Stimulated activated CD4-positive, alpha-beta T cell treated with anti-CD3 and anti-CD28 coated beads, Interleukin-12 subunit alpha, Interleukin-12 subunit beta, amount 100 ng/mL, for 24 hours (primary cell): ENCODE measurements around the gene RFTN1.

Experiments used
- DNase-seq, 2 experiments: peaks; one replicate each; pipeline ENCODE4 v3.0.0-alpha.2; 2020; ENCODE audit warnings: low read depth in 2 of 2

The RFTN1 gene

DNA sequence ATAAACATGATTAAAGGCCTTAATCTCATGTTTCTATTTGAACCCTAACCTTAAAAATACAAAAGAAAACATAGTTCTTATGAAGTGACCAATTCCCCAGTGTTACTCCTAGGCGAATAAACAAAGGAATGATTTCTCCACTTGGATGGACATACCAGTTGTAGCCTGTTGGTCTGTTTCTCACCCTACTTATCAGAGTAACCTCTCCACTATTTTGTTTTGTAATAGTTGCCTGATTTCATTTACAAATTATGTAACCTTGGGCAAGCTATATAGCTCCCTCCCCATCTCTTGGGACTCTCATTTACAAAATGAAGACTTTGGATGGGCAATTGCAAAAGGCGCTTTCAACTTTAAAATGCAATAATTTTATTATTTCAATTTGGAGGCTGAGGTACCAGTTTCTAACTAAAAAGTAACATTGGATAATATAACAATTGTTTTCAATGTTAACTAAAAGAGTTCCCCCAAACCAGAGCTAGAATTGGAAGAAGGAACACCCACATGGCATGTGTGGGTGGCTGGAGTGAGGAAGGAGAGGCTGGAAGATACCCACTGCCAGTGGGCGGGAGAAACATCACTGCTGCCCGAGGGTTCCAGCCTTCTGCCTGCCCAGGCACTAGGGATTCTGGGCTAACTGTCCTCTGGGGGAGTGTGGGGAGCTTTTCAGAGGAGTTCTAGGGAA is 74.2 kb downstream of the RFTN1 start:
- no peak for DNase-seq

DNA sequence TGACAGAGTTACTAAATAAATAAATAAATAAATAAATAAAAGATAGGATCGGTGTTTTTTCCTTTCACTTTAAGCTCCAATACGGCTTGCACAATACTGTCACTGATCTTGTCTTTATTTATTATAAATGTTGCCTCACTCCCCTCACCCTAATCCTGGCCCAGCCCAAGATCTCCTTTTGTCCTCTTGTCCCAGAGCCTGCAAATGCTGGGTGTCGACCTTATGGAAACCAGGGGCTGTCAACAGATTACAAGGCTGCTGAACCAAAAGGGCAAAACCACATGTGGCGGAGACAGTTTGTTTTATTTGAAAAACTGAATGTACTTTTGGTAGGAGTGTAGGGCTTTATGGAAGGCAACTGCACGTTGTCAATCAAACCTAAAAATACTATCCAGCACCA is 75.9 kb downstream of the RFTN1 start:
- DNase-seq = no peak

DNA sequence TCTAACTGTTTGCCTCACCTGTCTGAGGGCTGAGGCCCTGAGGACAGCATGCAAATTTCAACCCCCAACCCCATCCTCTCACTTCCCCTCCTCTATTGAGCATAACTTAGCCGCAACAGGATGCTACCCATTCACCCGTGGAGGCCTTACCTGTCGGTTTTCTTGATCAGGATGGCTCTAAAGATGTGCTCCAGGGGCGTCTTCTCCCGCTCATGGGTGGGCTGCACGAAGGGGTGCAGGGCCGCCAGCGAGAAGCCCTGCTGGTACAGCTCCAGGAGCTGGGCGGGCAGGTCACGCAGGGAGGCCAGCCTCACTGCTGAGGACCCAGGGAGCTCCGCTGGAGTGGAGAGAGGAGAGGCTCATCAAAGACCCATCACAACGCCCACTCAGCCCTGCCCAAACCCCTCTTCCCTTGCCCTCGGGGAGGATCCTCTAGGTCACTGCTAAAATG is 79.8 kb downstream of the RFTN1 start:
- no peak for DNase-seq

GRCh38 chr3:16432714-16433113 is 80.8 kb downstream of the RFTN1 start:
- DNase-seq = no peak

DNA sequence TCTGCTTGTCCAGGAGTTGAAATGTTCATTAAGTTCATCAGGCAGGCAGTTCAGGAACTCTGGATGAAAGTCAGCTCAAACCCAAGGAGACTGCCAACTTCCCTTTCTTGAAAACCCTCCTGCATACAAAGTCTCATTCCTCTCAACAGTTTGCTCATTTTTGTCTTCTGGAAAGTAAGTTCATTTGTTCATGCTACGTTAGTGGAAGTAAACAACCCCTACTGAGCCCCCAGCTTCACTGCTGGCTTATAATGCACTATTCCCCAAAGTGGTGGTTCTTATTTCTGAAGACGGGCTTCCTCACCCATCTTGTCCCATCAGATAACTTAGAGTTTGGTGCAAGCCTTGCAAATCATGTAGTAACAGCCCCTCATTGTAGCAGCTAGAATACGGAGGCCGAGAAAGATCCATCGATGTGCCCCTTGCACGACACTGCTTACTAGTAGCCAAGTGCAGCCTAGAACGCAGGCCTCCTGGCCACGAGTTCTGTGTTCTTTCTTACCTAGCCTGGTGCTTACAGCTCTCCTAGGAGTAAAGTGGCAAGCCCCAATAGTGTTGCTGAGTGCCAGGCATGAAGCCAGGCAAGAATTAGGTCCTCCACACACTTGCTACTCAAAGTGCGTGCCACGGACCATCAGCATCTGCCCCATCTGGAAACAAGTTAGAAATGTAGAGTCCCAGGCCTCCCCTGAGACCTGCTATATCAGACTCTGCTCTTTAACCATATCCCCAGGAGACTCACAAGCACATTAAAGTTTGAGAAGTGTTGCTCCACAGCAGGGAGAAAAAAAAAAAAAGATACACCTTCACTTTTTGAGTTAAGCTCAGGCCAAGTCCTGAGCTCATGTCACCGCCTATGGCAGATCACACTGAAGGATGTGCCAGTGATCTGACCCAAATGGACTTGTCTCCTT is 82.5 kb downstream of the RFTN1 start:
- DNase-seq = no peak

DNA sequence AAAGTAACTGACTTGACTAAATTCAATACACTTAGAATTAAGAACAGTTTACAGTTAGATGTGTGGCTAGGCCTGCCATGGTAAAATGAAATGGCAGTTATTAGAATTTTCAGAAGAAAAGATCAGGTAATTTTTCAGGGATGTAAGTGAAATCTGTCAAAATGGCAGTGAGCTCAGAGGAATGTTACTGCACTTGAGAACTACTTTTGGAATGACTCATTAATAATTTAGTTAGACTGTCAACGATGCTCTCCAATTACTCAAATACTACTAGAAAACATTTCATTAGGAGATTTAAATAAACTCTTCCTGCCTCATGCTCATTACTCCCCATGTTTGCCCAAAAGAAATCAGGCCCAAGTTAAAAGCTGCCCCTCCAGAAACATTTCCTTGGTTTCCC is 84.4 kb downstream of the RFTN1 start:
- no peak for DNase-seq

- DNase-seq = no peak
Observed at GRCh38 chr3:16428612-16429011, 84.9 kb downstream of the RFTN1 start.

GRCh38 chr3:16427103-16427965 is 86.2 kb downstream of the RFTN1 start:
- no peak for DNase-seq

DNA sequence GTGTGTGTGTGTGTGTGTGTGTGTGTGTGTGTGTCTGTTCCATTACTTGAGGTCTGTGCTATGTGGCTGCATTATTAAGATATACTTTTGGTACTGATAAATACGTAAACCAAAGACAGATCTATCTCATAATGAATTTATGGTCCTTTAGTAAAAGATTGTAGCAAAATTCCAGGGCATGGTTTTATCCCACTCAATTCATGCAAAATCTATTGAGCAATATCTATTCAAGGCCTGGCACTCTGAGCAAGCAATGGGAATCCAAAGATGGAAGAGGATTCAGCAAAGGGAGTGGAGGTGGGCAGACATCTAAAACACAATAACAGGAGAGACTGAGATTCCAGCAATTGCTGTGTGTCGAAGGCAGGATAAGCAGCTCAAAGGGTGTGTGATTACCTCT is 86.8 kb downstream of the RFTN1 start:
- no peak for DNase-seq

- no peak for DNase-seq
Observed at GRCh38 chr3:16426029-16426400, 87.5 kb downstream of the RFTN1 start.

GRCh38 chr3:16425398-16426028 is 88.0 kb downstream of the RFTN1 start:
- DNase-seq = no peak

- no peak for DNase-seq
Observed at GRCh38 chr3:16423947-16424673, 89.4 kb downstream of the RFTN1 start.

- DNase-seq = no peak
Observed at GRCh38 chr3:16423298-16423697, 90.2 kb downstream of the RFTN1 start.

DNA sequence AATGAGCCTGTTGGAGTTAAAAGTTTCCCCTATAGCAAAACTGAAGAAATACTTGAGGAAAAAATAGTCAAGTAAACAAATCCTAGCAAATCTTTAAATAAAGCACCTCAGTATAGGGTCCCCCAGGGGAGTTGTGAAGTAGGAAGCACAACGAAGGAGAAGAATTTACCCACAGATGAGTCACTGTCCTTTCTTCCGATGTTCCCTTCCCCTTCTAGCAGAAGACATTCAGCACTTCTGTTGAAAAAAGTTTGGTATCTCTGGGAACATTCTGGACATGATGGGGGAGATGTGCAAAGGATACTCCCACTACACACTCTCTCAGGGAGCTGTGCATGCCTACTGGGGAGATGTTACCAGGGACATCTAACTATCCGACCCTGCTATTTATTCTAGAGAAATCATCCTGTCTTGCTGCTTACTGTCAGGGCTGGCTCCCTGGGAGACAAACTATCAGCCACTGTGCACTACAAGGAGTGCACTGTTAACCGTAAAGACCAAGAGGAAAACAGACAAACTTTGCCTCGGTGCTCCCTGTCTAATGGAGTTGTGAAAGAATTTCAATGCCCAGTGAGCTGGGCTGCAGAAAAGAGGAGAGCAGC is 93.8 kb downstream of the RFTN1 start:
- no peak for DNase-seq

DNA sequence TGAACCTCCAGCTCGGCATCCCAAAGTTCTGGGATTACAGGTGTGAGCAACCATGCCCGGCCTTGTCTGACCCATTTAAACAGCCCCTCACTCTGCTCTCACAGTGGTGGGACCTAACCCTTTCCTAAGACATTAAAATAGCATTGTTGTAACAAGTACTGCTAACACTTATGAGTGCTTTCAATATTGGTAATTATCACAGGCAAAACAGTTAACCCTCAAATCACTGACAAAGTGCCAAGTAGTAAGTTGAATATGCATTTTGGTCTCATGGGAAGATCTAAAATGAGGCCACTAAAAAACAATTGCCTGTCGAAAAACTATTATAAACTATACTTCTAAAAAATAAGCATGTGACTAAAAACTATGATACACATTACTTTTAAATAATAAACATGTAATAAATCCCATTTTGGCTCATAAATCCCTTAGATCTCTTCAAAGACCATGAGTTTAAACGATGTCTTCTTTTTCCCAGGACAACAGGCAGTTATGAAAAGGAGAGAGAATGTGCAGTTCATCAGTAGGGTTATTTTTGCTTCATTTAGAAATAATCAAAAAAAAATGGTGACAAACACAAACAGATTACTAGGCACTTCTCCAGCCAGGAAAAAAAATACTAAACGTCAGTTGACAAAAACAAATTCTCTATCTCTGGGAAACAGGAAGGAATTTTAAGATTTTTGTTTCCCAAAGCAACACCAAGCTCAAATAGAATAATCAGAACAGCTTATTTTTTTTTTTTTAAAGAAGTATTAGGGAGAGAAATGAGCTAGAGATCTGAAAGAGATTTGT is 95.4 kb downstream of the RFTN1 start:
- DNase-seq = no peak

GRCh38 chr3:16415911-16416476 is 97.5 kb downstream of the RFTN1 start:
- DNase-seq = no peak

DNA sequence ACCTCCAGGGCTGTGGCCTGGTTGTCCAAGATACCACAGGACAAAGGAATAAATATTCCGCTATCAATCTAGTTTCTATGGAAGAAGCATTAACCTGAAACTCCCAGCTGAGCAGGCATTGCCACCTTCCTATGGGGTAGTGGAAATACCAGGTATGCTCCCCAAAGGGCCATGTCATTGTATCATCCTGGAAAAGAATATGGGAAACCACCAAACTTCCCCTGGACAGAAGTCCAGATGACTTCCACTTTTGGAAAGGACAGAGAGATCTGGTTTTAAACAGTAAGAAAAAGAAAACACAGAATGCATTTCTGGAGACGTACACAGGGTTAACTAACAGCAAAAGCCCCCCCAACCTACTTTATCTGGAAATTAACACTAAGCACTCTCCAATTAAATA is 100.2 kb downstream of the RFTN1 start:
- no peak for DNase-seq

GRCh38 chr3:16412192-16412800 is 101.2 kb downstream of the RFTN1 start:
- DNase-seq = no peak

DNA sequence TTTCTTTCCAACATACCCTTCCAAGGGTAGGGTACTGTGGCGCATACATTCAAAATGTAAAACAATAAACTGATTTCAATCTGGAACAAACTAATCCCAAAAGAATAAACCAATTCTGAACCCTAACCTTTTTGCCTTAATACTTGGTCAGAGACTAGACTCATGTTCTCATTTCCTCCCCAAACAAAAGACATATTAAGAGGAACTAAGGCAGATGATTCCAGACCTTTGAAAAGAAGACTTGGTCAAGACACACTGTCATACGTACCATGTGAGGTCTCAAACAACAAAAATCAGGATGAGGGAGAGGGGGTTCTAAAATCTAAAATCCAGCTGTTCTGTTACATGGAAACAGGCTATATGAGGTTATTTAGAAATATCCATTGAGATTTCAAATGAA is 102.1 kb downstream of the RFTN1 start:
- no peak for DNase-seq
